Breast epithelium (tissue), 4 donors: Measurements from ENCODE around the gene ACAP2. TPM values are rescaled to one million over a fixed set of nuclear protein-coding genes. Genes with fewer than 3 reads are reported as not detected.
"Not testable (repeated sequence)": the region's sequence is repeated elsewhere in the genome, so short reads cannot be mapped to it uniquely, and the experiment has no call there.

Experiments
- DNase-seq, 2 donors: peaks; one replicate each; pipeline ENCODE4 v3.0.0-alpha.2; 2019; ENCODE audit warnings: low spot score in 2 of 2
- H3K27ac ChIP-seq, 2 donors: fragments of 200-600 bp; sonication (generic) in 1 of 2; one replicate each; pipeline ENCODE4 v1.5.1; 2016 to 2019; ENCODE audit warnings: mild to moderate bottlenecking in 1 of 2
- H3K27me3 ChIP-seq, 2 donors: fragments of 200-600 bp; sonication (generic) in 1 of 2; one replicate each; pipeline versions ENCODE4 v1.5.1 to v1.6.0; 2017 to 2019; ENCODE audit warnings: control low read depth in 1 of 2, mild to moderate bottlenecking in 1 of 2
- H3K36me3 ChIP-seq: fragments of 200-600 bp; one replicate; pipeline ENCODE4 v1.5.1; 2019
- H3K4me1 ChIP-seq, 2 donors: fragments of 200-600 bp; sonication (generic); one replicate each; pipeline ENCODE4 v1.5.1; 2016 to 2019; ENCODE audit warnings: control low read depth in 1 of 2
- H3K4me3 ChIP-seq, 3 donors: fragments of 200-600 bp; sonication (generic); 1 replicate in 2 of 3; 2 replicates in 1 of 3; pipeline ENCODE4 v1.5.1; 2016 to 2019; ENCODE audit warnings: mild to moderate bottlenecking in 3 of 3, moderate library complexity in 2 of 3
- H3K9me3 ChIP-seq, 2 donors: fragments of 200-600 bp; sonication (generic) in 1 of 2; one replicate each; pipeline ENCODE4 v1.5.1; 2016 to 2019; ENCODE audit warnings: control low read depth in 1 of 2
- POLR2A ChIP-seq: fragments of 450-650 bp; IDR thresholded peaks from one replicate; pipeline ENCODE4 v1.6.1; 2016; ENCODE audit warnings: antibody characterized with exemption, mild to moderate bottlenecking, moderate library complexity
- POLR2AphosphoS5 ChIP-seq, 3 donors: sonication (generic); formaldehyde crosslinking; IDR thresholded peaks; one replicate each; pipeline ENCODE4 v1.6.1; 2017; ENCODE audit warnings: antibody characterized with exemption in 3 of 3
- intact Hi-C: fragments of 100-400 bp; cut with DNase I; formaldehyde crosslinking; loops from one replicate; pipeline ENCODE4 v1.15.1; 2023; ENCODE audit warnings: low total_unique reads
- total RNA-seq, 3 donors: library from RNA; depleted of rRNA; stranded (reverse); fragments of >200 nt; gene quantifications; one replicate each; pipeline ENCODE4 v1.1.0, GENCODE V29; 2016
- TF ChIP-seq, protein P1 (sequence below), 3 donors: fragments of 450-650 bp; IDR thresholded peaks; one replicate each; pipeline ENCODE4 v1.5.1; 2016 to 2017; ENCODE audit warnings: antibody characterized with exemption in 3 of 3, mild to moderate bottlenecking in 3 of 3, moderate library complexity in 3 of 3

ACAP2 gene
- total RNA-seq, 3 donors from 2014 or later, result 60.0 to 87.1 (median 63.0) TPM

DNA sequence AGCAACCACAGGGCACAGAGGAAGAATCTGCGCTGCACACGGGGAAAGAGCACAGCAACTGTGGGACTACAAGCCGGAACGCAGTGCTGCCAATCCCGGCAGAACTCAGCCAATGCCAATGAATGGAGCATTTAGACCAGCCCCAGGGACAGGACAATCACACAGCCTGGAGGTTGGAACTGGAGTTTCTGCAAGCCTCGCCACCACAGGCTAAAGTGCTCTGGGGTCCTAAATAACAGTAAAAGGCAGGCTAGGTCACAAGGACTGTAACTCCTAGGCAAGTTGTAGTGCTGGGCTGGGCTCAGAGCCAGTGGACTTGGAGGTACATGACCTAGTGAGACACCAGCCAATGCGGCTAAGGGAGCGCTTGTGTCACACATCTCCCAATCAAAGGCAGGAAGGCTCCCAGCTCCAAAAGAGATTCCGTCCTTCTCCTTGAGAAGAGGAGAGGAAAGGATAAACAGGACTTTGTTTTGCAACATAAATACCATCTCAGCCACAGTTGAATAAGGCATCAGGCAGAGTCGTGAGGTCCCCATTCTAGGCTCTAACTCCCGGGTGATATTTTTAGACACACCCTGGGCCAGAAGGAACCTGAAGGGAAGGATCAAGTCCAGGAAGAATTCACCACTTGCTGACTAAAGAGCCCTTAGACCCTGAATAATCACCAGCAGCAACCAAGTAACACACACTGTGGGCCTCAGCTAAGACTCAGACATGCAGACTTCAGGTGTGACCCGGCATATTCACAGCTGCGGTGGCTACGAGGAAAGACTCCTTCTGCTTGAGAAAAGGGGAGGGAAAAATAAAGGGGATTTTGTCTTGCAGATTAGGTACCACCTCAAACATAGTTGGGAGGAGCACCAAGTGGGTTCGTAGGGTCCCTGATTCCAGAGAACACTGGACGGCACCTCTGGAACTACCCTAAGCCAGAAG is 86.4 kb downstream of the ACAP2 start:
- no peaks in the 10 kb centered on the region for H3K36me3 ChIP-seq
- no peak overlapping the region for H3K4me3 ChIP-seq
- no peaks in the 10 kb centered on the region for H3K4me1 ChIP-seq
- intact Hi-C loops, result no loop called here
- H3K27me3 ChIP-seq, result no peaks in the 10 kb centered on the region
- H3K9me3 ChIP-seq, result no peaks in the 10 kb centered on the region
- no peak for TF ChIP-seq POLR2AphosphoS5 (IDR thresholded peaks at IDR 0.05)
- TF ChIP-seq POLR2A, result no peak
- TF ChIP-seq, protein P1, sequence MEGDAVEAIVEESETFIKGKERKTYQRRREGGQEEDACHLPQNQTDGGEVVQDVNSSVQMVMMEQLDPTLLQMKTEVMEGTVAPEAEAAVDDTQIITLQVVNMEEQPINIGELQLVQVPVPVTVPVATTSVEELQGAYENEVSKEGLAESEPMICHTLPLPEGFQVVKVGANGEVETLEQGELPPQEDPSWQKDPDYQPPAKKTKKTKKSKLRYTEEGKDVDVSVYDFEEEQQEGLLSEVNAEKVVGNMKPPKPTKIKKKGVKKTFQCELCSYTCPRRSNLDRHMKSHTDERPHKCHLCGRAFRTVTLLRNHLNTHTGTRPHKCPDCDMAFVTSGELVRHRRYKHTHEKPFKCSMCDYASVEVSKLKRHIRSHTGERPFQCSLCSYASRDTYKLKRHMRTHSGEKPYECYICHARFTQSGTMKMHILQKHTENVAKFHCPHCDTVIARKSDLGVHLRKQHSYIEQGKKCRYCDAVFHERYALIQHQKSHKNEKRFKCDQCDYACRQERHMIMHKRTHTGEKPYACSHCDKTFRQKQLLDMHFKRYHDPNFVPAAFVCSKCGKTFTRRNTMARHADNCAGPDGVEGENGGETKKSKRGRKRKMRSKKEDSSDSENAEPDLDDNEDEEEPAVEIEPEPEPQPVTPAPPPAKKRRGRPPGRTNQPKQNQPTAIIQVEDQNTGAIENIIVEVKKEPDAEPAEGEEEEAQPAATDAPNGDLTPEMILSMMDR (IDR thresholded peaks at IDR 0.05), result no peak
- H3K27ac ChIP-seq, result peak overlapping the region in 1 of 2 donors; percentile 38
- no peak for DNase-seq

DNA sequence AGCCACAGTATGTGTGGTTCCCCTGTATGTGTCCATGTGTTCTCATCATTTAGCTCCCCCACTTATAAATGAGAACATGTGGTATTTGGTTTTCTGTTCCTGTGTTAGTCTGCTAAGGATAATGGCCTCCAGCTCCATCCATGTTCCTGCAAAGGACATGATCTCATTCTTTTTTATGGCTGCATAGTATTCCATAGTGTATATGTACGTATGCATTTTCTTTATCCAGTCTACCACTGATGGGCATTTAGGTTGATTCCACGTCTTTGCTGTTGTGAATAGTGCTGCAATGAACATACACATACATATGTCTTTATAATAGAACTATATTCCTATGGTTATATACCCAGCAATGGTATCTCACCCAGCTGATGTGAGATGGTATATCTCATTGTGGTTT is 88.8 kb downstream of the ACAP2 start:
- H3K36me3 ChIP-seq, H3K4me1 ChIP-seq, intact Hi-C loops, DNase-seq, H3K27me3 ChIP-seq, H3K4me3 ChIP-seq, H3K27ac ChIP-seq, H3K9me3 ChIP-seq: not testable (repeated sequence)

- no peak overlapping the region for H3K27ac ChIP-seq
- no peaks in the 10 kb centered on the region for H3K9me3 ChIP-seq
- no peaks in the 10 kb centered on the region for H3K27me3 ChIP-seq
- no peak for DNase-seq
- H3K4me3 ChIP-seq, result no peak overlapping the region
- H3K4me1 ChIP-seq, result no peaks in the 10 kb centered on the region
- intact Hi-C loops, result no loop called here
- TF ChIP-seq POLR2AphosphoS5 (IDR thresholded peaks at IDR 0.05), result no peak
- TF ChIP-seq POLR2A, result no peak
- TF ChIP-seq, protein P1 (IDR thresholded peaks at IDR 0.05), result no peak
- H3K36me3 ChIP-seq, result no peaks in the 10 kb centered on the region
Measured at GRCh38 chr3:195352895-195353488, 89.8 kb downstream of the ACAP2 start.

- TF ChIP-seq POLR2AphosphoS5 (IDR thresholded peaks at IDR 0.05) (no peak), POLR2A (no peak)
- TF ChIP-seq, protein P1 (IDR thresholded peaks at IDR 0.05), result no peak
- Histone ChIP-seq H3K4me3 (no peak overlapping the region), H3K27ac (no peak overlapping the region), H3K9me3 (no peaks in the 10 kb centered on the region), H3K27me3 (no peaks in the 10 kb centered on the region), H3K36me3 (no peaks in the 10 kb centered on the region), H3K4me1 (no peaks in the 10 kb centered on the region)
- intact Hi-C loops, result no loop called here
- DNase-seq, result no peak
Measured at GRCh38 chr3:195348426-195349115, 94.2 kb downstream of the ACAP2 start.

- TF ChIP-seq POLR2A (no peak), POLR2AphosphoS5 (IDR thresholded peaks at IDR 0.05) (no peak)
- TF ChIP-seq, protein P1 (IDR thresholded peaks at IDR 0.05), result no peak
- Histone ChIP-seq H3K9me3 (no peaks in the 10 kb centered on the region), H3K27ac (no peak overlapping the region), H3K4me1 (no peaks in the 10 kb centered on the region), H3K4me3 (no peak overlapping the region), H3K27me3 (no peaks in the 10 kb centered on the region), H3K36me3 (no peaks in the 10 kb centered on the region)
- no peak for DNase-seq
- intact Hi-C loops, result no loop called here
Measured at GRCh38 chr3:195337747-195338146, 105.1 kb downstream of the ACAP2 start.
